GM06990 (cell line): ENCODE measurements around the gene GPT2.
A peak's percentile ranks its signal among the peaks of the same experiment; 100 is the strongest.

Source experiments
- DNase-seq: peaks from one replicate; pipeline ENCODE4 v3.0.0-alpha.2; 2011; ENCODE audit not compliant: insufficient read length; ENCODE audit errors: extremely low read depth
- H3K27me3 ChIP-seq: replicated peaks from 2 replicates; pipeline ENCODE4 v1.6.0; 2011; ENCODE audit warnings: low read length; ENCODE audit not compliant: control insufficient read depth, insufficient read depth
- H3K36me3 ChIP-seq: 2 replicates; pipeline ENCODE4 v1.5.1; 2011; ENCODE audit warnings: low read length; ENCODE audit not compliant: control insufficient read depth, insufficient read depth
- H3K4me3 ChIP-seq: replicated peaks from 2 replicates; pipeline ENCODE4 v1.5.1; 2011; ENCODE audit warnings: low read depth, mild to moderate bottlenecking, control low read depth, low read length
- TF ChIP-seq, protein P1 (sequence below): IDR thresholded peaks from 2 replicates; pipeline ENCODE4 v1.5.1; 2011; ENCODE audit warnings: low read length, control low read depth, mild to moderate bottlenecking, inconsistent platforms; ENCODE audit not compliant: insufficient read depth, poor library complexity, severe bottlenecking

Gene GPT2, protein sequence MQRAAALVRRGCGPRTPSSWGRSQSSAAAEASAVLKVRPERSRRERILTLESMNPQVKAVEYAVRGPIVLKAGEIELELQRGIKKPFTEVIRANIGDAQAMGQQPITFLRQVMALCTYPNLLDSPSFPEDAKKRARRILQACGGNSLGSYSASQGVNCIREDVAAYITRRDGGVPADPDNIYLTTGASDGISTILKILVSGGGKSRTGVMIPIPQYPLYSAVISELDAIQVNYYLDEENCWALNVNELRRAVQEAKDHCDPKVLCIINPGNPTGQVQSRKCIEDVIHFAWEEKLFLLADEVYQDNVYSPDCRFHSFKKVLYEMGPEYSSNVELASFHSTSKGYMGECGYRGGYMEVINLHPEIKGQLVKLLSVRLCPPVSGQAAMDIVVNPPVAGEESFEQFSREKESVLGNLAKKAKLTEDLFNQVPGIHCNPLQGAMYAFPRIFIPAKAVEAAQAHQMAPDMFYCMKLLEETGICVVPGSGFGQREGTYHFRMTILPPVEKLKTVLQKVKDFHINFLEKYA

DNA sequence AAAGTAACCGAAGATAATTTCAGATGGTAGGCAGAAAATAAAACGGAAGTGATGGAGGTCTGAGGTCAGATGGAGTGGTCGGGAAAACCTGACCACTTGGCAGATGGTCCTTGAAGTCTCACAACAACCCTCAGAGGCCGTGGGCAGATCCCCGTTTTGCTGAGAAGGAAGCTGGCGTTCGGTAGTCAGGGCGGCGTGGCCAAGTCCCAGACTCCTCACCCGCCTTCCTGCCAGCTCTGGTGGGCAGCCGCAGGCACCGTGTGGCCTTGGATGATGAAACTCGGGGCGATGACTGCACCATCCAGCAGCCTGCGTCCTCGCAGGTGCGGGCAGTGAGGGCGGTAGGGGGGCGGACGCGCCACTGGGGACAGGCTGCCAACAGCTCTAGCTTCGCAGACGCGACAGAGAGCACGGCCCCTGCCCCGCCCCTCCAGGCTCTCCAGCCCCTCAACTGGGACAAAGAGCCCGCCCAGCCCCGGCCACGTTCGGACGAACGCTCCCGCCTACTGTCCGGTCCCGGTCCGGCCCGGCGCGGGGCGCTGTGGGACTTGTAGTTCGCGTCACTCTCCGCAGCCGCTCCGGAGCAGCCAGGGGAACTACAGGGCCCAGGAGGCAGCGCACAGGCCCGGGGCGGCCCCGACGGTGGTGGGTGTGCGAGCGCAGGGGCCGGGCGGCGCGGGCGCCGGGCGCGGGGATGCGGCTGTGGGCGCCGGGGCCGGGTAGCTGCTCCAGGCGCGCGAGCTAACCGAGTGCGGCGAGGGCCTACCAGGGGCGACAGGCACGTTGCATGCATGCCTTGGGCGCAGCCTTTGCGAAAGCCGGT, at the start of gene GPT2:
GPT2 (plus strand) TSS at position 673 of the 823 bp plus-strand sequence. CDS start 354 bp downstream, outside the sequence.
- no peaks in the 10 kb centered on the region; the same call in 1 of the 2 replicates for H3K27me3 ChIP-seq
- H3K36me3 ChIP-seq, result no peaks in the 10 kb centered on the region
- peak; percentile 92 for DNase-seq
- H3K4me3 ChIP-seq, result peak within 1 kb of the TSS; percentile 83
- TF ChIP-seq, protein P1, sequence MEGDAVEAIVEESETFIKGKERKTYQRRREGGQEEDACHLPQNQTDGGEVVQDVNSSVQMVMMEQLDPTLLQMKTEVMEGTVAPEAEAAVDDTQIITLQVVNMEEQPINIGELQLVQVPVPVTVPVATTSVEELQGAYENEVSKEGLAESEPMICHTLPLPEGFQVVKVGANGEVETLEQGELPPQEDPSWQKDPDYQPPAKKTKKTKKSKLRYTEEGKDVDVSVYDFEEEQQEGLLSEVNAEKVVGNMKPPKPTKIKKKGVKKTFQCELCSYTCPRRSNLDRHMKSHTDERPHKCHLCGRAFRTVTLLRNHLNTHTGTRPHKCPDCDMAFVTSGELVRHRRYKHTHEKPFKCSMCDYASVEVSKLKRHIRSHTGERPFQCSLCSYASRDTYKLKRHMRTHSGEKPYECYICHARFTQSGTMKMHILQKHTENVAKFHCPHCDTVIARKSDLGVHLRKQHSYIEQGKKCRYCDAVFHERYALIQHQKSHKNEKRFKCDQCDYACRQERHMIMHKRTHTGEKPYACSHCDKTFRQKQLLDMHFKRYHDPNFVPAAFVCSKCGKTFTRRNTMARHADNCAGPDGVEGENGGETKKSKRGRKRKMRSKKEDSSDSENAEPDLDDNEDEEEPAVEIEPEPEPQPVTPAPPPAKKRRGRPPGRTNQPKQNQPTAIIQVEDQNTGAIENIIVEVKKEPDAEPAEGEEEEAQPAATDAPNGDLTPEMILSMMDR, result no peak

GRCh38 chr16:46836534-46837530, 47.3 kb upstream of the GPT2 start:
- Histone ChIP-seq H3K36me3 (no peaks in the 10 kb centered on the region), H3K4me3 (no peak overlapping the region), H3K27me3 (no peaks in the 10 kb centered on the region)
- TF ChIP-seq, protein P1, result no peak
- DNase-seq, result no peak

- TF ChIP-seq, protein P1, result no peak
- DNase-seq, result no peak
- Histone ChIP-seq H3K36me3 (no peaks in the 10 kb centered on the region), H3K27me3 (no peaks in the 10 kb centered on the region), H3K4me3 (no peak overlapping the region)
These were observed 44.1 kb upstream of the GPT2 start for GRCh38 chr16:46839986-46840443.

GRCh38 chr16:46842192-46842895, 41.8 kb upstream of the GPT2 start:
- no peaks in the 10 kb centered on the region for H3K27me3 ChIP-seq
- no peak for DNase-seq
- TF ChIP-seq, protein P1, result no peak
- no peaks in the 10 kb centered on the region for H3K36me3 ChIP-seq
- H3K4me3 ChIP-seq, result no peak overlapping the region
